ENCODE results near the gene RIN3. TPM values are rescaled to one million over a fixed set of nuclear protein-coding genes. Genes with fewer than 3 reads are reported as not detected.

The RIN3 gene
- total RNA-seq, 1 experiment from 2014 or later: 14.8 TPM

DNA sequence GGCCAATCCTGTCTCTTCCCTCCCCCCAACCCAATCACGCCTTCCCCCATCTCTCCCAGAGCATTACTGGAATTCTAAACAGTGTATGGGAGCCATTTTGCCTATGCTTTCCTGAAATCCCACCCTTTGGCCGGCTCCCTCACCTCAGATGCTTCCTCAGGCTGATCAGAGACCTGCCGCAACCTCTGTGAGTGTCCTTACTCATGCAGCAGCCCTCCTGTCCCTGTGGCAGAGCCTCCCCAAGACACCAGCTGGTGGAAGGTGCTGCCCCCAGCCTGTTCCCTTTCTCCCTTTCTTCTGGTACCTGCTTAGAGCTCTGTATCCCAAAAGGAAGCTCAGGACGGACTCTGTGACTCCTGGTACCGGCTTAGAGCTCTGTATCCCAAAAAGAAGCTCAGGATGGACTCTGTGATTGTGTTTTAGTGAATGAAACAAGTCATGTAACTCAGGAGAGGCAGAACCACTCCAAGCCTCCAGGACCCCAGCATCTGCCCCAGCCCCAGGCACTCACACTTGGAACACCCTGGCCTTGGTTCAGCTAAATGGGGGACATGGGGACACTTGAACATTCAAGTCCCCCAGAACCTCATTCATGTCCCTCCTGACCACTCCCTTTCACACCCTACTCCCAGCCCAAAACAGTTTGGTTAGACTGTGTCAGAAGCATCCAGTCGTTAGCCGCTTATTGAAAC is 29.3 kb upstream of the RIN3 start:
- POLR2A ChIA-PET (ENCODE audit: unreplicated experiment): no interaction called here
- TF ChIP-seq, protein P1, sequence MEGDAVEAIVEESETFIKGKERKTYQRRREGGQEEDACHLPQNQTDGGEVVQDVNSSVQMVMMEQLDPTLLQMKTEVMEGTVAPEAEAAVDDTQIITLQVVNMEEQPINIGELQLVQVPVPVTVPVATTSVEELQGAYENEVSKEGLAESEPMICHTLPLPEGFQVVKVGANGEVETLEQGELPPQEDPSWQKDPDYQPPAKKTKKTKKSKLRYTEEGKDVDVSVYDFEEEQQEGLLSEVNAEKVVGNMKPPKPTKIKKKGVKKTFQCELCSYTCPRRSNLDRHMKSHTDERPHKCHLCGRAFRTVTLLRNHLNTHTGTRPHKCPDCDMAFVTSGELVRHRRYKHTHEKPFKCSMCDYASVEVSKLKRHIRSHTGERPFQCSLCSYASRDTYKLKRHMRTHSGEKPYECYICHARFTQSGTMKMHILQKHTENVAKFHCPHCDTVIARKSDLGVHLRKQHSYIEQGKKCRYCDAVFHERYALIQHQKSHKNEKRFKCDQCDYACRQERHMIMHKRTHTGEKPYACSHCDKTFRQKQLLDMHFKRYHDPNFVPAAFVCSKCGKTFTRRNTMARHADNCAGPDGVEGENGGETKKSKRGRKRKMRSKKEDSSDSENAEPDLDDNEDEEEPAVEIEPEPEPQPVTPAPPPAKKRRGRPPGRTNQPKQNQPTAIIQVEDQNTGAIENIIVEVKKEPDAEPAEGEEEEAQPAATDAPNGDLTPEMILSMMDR (conservative IDR thresholded peaks at IDR 0.05): no peak
- TF ChIP-seq EZH2 (IDR thresholded peaks at IDR 0.05; ENCODE audit: low read depth): no peak

DNA sequence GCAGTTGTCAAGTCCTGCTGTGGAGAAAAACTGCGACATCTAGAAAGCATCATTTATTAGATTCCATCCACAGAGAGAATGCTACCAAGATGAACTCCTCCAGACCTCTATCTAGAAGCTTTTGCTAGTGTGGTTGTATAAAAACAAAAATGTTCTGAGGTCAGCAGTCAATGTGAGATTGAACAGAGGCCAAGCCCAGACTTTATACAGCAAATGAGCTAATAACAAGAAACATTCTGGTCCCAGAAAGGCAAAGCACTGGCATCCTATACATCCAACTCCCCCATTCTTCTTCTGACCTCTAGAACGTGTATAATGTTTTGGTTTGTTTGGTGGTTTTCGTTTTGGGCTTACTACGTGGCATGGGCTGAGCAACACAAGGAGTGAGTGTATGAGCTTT is 26.7 kb upstream of the RIN3 start:
- Histone ChIP-seq H3K79me2 (ENCODE audit: low read depth) (no peaks in the 10 kb centered on the region), H2AFZ (no peak overlapping the region), H3K9me3 (ENCODE audit: insufficient read depth, low read depth) (no peaks in the 10 kb centered on the region), H3K4me2 (no peak overlapping the region), H3K36me3 (ENCODE audit: low read depth) (no peaks in the 10 kb centered on the region), H4K20me1 (ENCODE audit: insufficient read depth) (no peaks in the 10 kb centered on the region), H3K27ac (no peak overlapping the region), H3K4me3 (no peak overlapping the region), H3K4me1 (replicated peaks; ENCODE audit: insufficient read depth) (peaks cover 17% of the 10 kb centered on the region), H3K9me2 (ENCODE audit: insufficient read depth) (no peaks in the 10 kb centered on the region), H3K27me3 (ENCODE audit: insufficient read depth, low read depth) (no peaks in the 10 kb centered on the region), H3F3A (ENCODE audit: insufficient read depth, low read depth) (no peaks in the 10 kb centered on the region; the same call in 1 of the 2 replicates)
- intact Hi-C loops (cut with micrococcal nuclease; ENCODE audit: unreplicated experiment): no loop called here
- DNase-seq: no peak
- CTCF ChIA-PET: no interaction called here
- no TSS peak for BruUV-seq (replicated peaks)
- POLR2A ChIA-PET (ENCODE audit: unreplicated experiment): no interaction called here
- TF ChIP-seq, protein P1 (conservative IDR thresholded peaks at IDR 0.05): no peak
- no peak for TF ChIP-seq EZH2 (IDR thresholded peaks at IDR 0.05; ENCODE audit: low read depth)

More for the DNA sequence above, 29.3 kb upstream of the RIN3 start:
- H3K9me3 ChIP-seq (ENCODE audit: insufficient read depth, low read depth): no peaks in the 10 kb centered on the region
- peaks cover 8% of the 10 kb centered on the region for H3K4me1 ChIP-seq (replicated peaks; ENCODE audit: insufficient read depth)
- BruUV-seq (replicated peaks): no TSS peak
- no peaks in the 10 kb centered on the region for H3K79me2 ChIP-seq (ENCODE audit: low read depth)
- H3K4me3 ChIP-seq: no peak overlapping the region
- H3K9me2 ChIP-seq (ENCODE audit: insufficient read depth): no peaks in the 10 kb centered on the region
- intact Hi-C loops (cut with micrococcal nuclease; ENCODE audit: unreplicated experiment): no loop called here
- no peaks in the 10 kb centered on the region for H3K27me3 ChIP-seq (ENCODE audit: insufficient read depth, low read depth)
- no peaks in the 10 kb centered on the region for H4K20me1 ChIP-seq (ENCODE audit: insufficient read depth)
- no peak overlapping the region for H3K4me2 ChIP-seq
- CTCF ChIA-PET: no interaction called here
- no peak overlapping the region for H2AFZ ChIP-seq
- H3K27ac ChIP-seq: no peak overlapping the region
- no peaks in the 10 kb centered on the region; the same call in 1 of the 2 replicates for H3F3A ChIP-seq (ENCODE audit: insufficient read depth, low read depth)
- no peak for DNase-seq
- H3K36me3 ChIP-seq (ENCODE audit: low read depth): no peaks in the 10 kb centered on the region

DNA sequence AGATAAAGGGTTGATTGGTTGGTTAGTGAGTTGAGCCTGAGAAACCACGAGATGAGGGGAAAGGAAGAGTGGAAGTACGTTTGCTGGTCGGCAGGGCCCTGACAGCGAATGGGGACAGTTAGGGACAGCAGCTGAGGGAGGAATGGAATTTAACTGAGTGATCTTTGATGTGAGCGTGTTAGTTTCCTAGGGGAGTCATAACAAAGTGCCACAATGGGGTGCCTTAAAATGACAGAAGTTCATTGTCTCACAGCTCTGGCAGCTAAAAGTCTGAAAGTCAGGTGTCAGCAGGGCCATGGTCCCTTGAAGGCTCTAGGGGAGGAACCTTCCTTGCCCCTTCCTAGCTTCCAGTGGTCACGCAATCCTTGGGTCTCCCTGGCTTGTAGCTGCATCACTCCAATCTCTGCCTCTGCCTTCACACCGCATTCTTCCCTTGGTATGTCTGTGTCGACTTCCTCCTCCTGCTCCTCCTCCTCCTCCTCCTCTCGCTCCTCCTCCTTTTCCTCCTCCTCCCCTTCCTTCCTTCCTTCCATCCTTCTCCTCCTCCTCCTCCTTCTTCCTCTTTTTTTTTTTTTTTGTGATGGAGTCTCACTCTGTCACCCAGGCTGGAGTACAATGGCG is 26.0 kb upstream of the RIN3 start:
- no peak for DNase-seq
- Histone ChIP-seq H3F3A (ENCODE audit: insufficient read depth, low read depth) (no peaks in the 10 kb centered on the region; the same call in 1 of the 2 replicates), H3K4me1 (replicated peaks; ENCODE audit: insufficient read depth) (peaks cover 17% of the 10 kb centered on the region), H3K79me2 (ENCODE audit: low read depth) (no peaks in the 10 kb centered on the region), H4K20me1 (ENCODE audit: insufficient read depth) (no peaks in the 10 kb centered on the region), H3K36me3 (ENCODE audit: low read depth) (no peaks in the 10 kb centered on the region), H3K4me3 (no peak overlapping the region), H3K9me3 (ENCODE audit: insufficient read depth, low read depth) (no peaks in the 10 kb centered on the region), H3K4me2 (no peak overlapping the region), H3K27me3 (ENCODE audit: insufficient read depth, low read depth) (no peaks in the 10 kb centered on the region), H3K27ac (no peak overlapping the region), H3K9me2 (ENCODE audit: insufficient read depth) (no peaks in the 10 kb centered on the region), H2AFZ (no peak overlapping the region)
- intact Hi-C loops (cut with micrococcal nuclease; ENCODE audit: unreplicated experiment): no loop called here
- CTCF ChIA-PET: no interaction called here
- BruUV-seq (replicated peaks): no TSS peak
- POLR2A ChIA-PET (ENCODE audit: unreplicated experiment): no interaction called here
- TF ChIP-seq, protein P1 (conservative IDR thresholded peaks at IDR 0.05): no peak
- no peak for TF ChIP-seq EZH2 (IDR thresholded peaks at IDR 0.05; ENCODE audit: low read depth)
